Lower lobe of right lung (tissue), 2 donors: ENCODE data around the gene TLCD2. TPM values are rescaled to one million over a fixed set of nuclear protein-coding genes. Genes with fewer than 3 reads are reported as not detected.

Source experiments
- ATAC-seq, 2 donors: fragments of 200-7000 bp; cut with Tn5 transposase; one replicate each; pipeline ENCODE4 v1.9.1; 2020 to 2022; ENCODE audit warnings: mild to moderate bottlenecking in 2 of 2, moderate library complexity in 2 of 2
- DNase-seq: peaks from one replicate; pipeline ENCODE4 v3.0.0-alpha.2; 2020
- H3K27ac ChIP-seq: fragments of 200-600 bp; one replicate; pipeline ENCODE4 v1.8.0; 2022
- H3K27me3 ChIP-seq: fragments of 200-600 bp; one replicate; pipeline ENCODE4 v1.8.0; 2022; ENCODE audit warnings: low read depth
- H3K36me3 ChIP-seq: fragments of 200-600 bp; one replicate; pipeline ENCODE4 v1.8.0; 2022; ENCODE audit warnings: mild to moderate bottlenecking
- H3K4me1 ChIP-seq: fragments of 200-600 bp; one replicate; pipeline ENCODE4 v1.8.0; 2022
- H3K4me3 ChIP-seq: fragments of 200-600 bp; one replicate; pipeline ENCODE4 v1.8.0; 2022; ENCODE audit warnings: mild to moderate bottlenecking
- H3K9me3 ChIP-seq: fragments of 200-600 bp; one replicate; pipeline ENCODE4 v1.8.0; 2022
- intact Hi-C: fragments of 100-400 bp; cut with DNase I; formaldehyde crosslinking; loops from one replicate; pipeline ENCODE4 v1.11.0; 2022
- total RNA-seq: library from RNA; stranded (reverse); fragmentation: NEBNext Ultra II Directional; extraction: Animal tissue kit (Norgen Biotek cat#: 25700); gene quantifications from one replicate; pipeline ENCODE4 v1.2.1, GENCODE V29; 2021
- TF ChIP-seq, protein P1 (sequence below): fragments of 200-600 bp; IDR thresholded peaks from one replicate; pipeline ENCODE4 v1.8.0; 2022; ENCODE audit warnings: antibody characterized with exemption, mild to moderate bottlenecking
- donor health status: DM: no; HTN: yes; CAD: no; lungs with severe emphysema.

Gene TLCD2
- total RNA-seq, 1 donor from 2014 or later: 13.4 TPM

DNA sequence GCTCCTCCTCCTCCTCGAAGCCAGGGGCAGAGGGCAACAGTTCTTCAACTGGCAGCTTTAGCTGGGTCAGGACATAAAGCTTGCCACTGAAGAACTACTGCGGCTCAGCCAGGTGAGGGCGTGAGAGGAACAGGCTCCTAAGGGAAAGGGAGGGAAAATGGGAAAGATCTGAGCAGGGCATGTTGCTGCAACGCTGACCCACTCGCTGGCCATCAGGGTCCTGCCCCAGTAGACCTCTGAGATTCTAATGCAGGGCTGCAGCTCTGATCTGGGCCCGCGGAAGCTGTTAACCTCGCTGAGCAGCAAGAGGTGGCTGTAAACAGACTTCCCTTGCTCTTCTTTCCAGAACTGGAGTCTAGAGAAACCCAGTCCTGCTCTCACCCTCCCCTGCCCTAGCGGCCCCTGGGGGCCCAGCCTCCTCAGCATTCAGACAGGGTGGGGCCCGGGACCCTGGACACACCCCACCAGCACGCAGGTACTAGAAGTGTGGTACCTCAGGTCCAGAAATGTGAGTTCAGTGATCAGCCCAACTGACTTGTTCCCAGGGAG, 3.8 kb upstream of the TLCD2 start:
- H3K9me3 ChIP-seq: no peaks in the 10 kb centered on the region
- ATAC-seq: no peak
- H3K4me1 ChIP-seq: peaks cover 72% of the 10 kb centered on the region

GRCh38 chr17:1713160-1713877, 3.1 kb upstream of the TLCD2 start:
- no peaks in the 10 kb centered on the region for H3K27me3 ChIP-seq
- peaks cover 71% of the 10 kb centered on the region for H3K4me1 ChIP-seq
- ATAC-seq (no peak), DNase-seq (no peak)
- TF ChIP-seq, protein P1, sequence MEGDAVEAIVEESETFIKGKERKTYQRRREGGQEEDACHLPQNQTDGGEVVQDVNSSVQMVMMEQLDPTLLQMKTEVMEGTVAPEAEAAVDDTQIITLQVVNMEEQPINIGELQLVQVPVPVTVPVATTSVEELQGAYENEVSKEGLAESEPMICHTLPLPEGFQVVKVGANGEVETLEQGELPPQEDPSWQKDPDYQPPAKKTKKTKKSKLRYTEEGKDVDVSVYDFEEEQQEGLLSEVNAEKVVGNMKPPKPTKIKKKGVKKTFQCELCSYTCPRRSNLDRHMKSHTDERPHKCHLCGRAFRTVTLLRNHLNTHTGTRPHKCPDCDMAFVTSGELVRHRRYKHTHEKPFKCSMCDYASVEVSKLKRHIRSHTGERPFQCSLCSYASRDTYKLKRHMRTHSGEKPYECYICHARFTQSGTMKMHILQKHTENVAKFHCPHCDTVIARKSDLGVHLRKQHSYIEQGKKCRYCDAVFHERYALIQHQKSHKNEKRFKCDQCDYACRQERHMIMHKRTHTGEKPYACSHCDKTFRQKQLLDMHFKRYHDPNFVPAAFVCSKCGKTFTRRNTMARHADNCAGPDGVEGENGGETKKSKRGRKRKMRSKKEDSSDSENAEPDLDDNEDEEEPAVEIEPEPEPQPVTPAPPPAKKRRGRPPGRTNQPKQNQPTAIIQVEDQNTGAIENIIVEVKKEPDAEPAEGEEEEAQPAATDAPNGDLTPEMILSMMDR: no peak
- H3K9me3 ChIP-seq: no peaks in the 10 kb centered on the region
- H3K36me3 ChIP-seq: peaks cover 32% of the 10 kb centered on the region
- H3K27ac ChIP-seq: peak overlapping the region; percentile 98
- H3K4me3 ChIP-seq: peak overlapping the region; percentile 82
- intact Hi-C loops: no loop called here

More for the DNA sequence above, 3.8 kb upstream of the TLCD2 start:
- Histone ChIP-seq H3K36me3 (peaks cover 32% of the 10 kb centered on the region), H3K4me3 (peak overlapping the region; percentile 82), H3K27ac (peak overlapping the region; percentile 98), H3K27me3 (no peaks in the 10 kb centered on the region)
- TF ChIP-seq, protein P1: peak; percentile 41
- intact Hi-C loops: no loop called here
- peak; percentile 58 for DNase-seq

DNA sequence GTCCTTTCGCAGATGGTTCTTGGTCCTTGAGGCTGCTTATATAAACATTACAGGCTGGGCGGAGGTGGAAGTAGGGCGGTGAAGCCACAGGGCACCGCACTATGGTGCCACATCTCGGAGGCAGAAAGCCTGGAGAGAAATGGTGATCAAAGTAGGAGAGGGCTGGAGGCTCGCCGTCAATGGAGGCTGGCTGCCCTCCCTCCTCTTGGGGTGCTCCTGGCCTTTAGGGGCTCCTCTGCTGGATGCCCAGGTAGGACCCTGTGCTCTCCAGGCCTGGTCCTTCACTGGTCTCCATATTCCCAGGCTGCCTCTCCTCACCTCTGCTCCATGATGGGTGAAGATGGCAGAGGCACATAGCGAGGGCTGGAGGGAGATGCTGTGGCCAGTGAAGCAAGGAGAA, 2.1 kb upstream of the TLCD2 start:
- DNase-seq (no peak), ATAC-seq (no peak)
- Histone ChIP-seq H3K4me3 (no peak overlapping the region), H3K27me3 (no peaks in the 10 kb centered on the region), H3K36me3 (peaks cover 32% of the 10 kb centered on the region), H3K4me1 (peaks cover 62% of the 10 kb centered on the region), H3K9me3 (no peaks in the 10 kb centered on the region), H3K27ac (peak overlapping the region; percentile 98)
- TF ChIP-seq, protein P1: no peak
- intact Hi-C loops: no loop called here

DNA sequence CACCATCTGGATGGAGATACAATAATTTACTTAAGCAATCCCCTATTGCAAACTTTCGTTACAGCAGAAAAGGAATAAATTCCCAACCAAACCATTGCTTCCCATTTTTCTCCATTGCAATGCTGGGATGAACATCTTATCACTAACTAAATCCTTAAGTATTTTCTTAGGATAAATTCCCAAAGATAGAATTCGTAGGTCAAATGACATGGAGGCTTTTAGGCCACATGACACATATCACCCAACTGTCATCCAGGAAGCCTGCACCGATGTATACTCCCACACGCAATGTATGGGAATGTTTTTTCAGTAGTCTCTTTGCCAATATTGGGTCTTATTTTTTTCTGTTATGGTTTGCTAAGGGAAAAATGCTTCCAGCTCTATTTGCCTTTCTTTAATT, 1.6 kb upstream of the TLCD2 start:
- Histone ChIP-seq H3K36me3 (peaks cover 32% of the 10 kb centered on the region), H3K27me3 (no peaks in the 10 kb centered on the region), H3K4me1 (peaks cover 62% of the 10 kb centered on the region), H3K9me3 (no peaks in the 10 kb centered on the region), H3K27ac (peak overlapping the region; percentile 10), H3K4me3 (no peak overlapping the region)
- DNase-seq: no peak
- TF ChIP-seq, protein P1: no peak
- intact Hi-C loops: no loop called here
- ATAC-seq: no peak

GRCh38 chr17:1710807-1711553, 803 bp upstream of the TLCD2 start:
- DNase-seq: no peak

More at GRCh38 chr17:1710807-1711553, 803 bp upstream of the TLCD2 start:
- H3K4me1 ChIP-seq: peaks cover 62% of the 10 kb centered on the region
- intact Hi-C loops: no loop called here
- peak overlapping the region; percentile 81 for H3K4me3 ChIP-seq
- ATAC-seq: no peak
- no peaks in the 10 kb centered on the region for H3K9me3 ChIP-seq
- H3K36me3 ChIP-seq: peaks cover 32% of the 10 kb centered on the region
- H3K27ac ChIP-seq: peak overlapping the region; percentile 87
- TF ChIP-seq, protein P1: no peak
- no peaks in the 10 kb centered on the region for H3K27me3 ChIP-seq
